ES-I3 (cell line): ENCODE measurements around the gene KIF6.

Source experiments
- H3K36me3 ChIP-seq: 2 replicates; pipeline ENCODE4 v1.6.1; 2013; ENCODE audit warnings: mild to moderate bottlenecking, low read length, control low read depth, moderate library complexity; ENCODE audit not compliant: insufficient read depth
- H3K4me1 ChIP-seq: 2 replicates; pipeline ENCODE4 v1.6.1; 2013; ENCODE audit warnings: mild to moderate bottlenecking, control low read depth, low read length; ENCODE audit not compliant: insufficient read depth
- H3K9ac ChIP-seq: 2 replicates; pipeline ENCODE4 v1.6.1; 2013; ENCODE audit warnings: low read depth, mild to moderate bottlenecking, low read length, moderate library complexity
- H3K9me3 ChIP-seq: 2 replicates; pipeline ENCODE4 v1.6.1; 2013; ENCODE audit warnings: mild to moderate bottlenecking, low read length, moderate library complexity; ENCODE audit not compliant: control insufficient read depth, insufficient read depth

The KIF6 gene

DNA sequence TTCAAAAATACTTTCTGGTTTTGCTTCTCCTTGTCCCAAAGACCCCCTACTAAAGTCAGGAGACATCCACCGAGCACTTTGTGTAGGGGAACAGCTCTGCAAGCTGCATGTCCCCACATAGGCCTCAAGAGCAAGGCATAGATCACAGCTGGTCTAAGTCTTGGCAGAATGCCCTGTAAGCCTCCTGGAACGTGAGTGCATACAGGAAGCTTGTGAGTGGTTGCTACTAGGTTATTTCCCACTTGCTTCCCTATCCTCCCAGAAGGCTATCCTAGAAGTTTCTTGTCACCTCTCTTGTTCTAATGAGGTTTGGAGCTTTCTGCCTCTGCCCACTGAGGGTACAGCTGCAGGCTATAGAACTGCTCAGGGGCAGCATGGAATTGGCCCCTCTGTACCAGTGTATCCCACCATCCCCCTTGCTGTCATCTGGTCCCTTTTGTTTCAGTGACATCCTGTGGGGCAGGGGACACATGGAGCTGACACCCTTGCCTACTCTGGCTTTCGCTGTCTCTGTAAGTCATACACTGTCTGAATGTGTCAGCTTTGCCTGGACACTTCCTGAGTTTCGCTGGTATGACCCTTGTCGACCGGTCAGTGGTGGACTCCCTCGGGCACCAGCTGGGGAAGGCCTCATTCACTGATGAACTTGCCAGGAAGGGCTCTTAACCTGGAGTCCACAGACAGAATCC lies 367.1 kb downstream of the KIF6 start:
- Histone ChIP-seq H3K9me3 (no peaks in the 10 kb centered on the region), H3K9ac (no peak overlapping the region), H3K4me1 (peaks cover 5% of the 10 kb centered on the region; the same call in 1 of the 2 replicates), H3K36me3 (no peaks in the 10 kb centered on the region)

DNA sequence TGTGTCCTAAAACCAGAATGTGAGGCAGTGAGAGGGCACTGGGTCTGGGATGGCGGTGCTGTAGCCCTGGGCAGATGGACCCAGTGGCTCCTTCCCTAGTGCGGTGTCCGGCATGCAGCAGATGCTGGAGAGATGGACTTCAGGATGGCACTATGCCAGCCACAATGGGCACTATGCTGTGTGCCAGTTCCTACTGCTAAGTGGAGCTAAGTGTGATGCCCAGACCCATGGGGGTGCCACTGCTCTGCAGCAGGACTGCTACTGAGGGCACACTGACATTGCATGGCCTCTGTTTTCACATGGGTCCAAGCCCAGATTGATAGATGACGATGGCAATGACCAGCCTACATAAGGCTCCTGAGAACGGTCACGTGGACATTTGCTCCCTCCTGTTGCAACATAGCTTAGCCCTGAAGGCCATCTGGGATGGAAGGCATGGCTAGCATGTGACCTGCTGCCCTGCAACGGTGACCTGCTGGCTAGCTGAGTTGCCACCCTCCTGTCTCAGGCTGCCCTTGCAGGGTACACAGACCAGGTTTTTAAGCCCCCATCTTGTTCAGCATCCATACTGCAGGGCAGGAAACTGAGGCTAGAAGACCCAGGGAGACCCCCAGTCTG lies 371.4 kb downstream of the KIF6 start:
- H3K4me1 ChIP-seq = no peaks in the 10 kb centered on the region; the same call in 1 of the 2 replicates
- no peak overlapping the region for H3K9ac ChIP-seq
- H3K9me3 ChIP-seq = no peaks in the 10 kb centered on the region
- H3K36me3 ChIP-seq = no peaks in the 10 kb centered on the region

DNA sequence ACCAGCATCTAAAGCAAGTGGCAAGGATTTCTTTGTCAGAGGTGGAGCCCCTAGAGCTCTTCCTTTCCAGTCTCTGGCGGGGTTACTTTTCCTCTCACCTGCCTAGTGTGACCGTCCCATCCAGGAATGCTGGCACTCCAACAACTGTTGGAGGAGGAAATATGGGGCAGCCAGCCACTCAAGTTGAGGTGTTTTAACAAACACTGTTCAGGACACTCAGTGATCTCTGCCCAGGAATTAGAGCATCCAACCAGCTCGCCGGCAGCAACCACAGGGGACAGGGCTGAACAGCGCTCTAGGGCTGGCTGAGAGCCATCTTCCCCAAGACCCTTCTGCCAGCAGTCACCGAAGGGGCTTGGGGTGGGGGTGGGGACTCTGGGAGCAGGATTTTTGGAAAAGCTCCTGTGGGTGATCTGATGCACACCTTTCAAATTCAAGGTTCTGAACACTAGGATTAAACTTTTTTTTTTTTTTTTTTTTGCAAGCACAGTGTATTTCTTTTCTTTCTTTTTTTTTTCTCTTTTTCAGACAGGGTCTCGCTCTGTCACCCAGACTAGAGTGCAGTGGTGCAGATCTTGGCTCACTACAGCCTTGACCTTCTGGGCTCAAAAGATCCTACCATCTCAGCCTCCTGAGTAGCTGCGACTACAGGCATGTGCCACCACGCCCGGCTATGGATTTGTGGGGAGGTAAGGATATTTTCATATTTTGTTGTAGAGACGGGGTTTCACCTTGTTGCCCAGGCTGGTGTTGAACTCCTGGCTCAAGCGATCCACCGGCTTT lies 374.3 kb downstream of the KIF6 start:
- Histone ChIP-seq H3K9me3 (no peaks in the 10 kb centered on the region), H3K9ac (no peak overlapping the region), H3K4me1 (no peaks in the 10 kb centered on the region), H3K36me3 (no peaks in the 10 kb centered on the region)

- Histone ChIP-seq H3K9ac (no peak overlapping the region), H3K4me1 (no peaks in the 10 kb centered on the region), H3K9me3 (no peaks in the 10 kb centered on the region), H3K36me3 (no peaks in the 10 kb centered on the region)
Observed at GRCh38 chr6:39348740-39349139, 376.5 kb downstream of the KIF6 start.

DNA sequence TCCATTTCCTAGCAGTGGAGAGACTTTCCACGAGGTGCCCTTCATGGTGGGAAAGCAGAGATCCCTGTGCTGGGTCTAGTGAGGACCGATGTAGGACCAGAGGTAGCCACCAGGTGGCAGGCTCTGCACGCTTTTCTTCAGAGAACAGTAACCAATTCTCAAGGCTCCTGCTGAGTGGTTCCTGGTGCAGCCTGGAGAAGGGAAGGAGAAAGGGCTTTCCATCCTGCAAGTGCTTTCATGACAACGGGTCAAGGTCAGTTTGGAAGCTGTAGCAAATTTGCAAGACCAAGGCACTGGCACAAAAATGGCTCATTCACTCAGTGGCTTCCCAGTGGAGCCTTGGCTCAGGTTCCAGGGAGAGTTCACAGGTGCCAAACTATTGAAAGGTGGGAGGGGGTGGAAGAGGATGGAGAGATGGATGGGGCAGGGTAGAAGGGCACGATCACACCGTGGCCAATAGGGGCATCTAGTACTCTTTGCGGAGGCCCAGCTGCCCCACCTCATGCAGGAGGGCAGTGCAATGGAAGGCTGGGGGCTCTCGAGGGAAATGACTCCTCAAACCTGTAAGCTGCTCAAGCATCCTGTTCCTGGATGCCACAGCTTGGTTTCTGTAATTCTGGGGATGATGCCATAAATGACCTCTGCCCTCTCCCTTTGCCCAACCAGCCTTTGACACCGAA lies 377.2 kb downstream of the KIF6 start:
- Histone ChIP-seq H3K9ac (no peak overlapping the region), H3K36me3 (no peaks in the 10 kb centered on the region), H3K4me1 (0 out of 2 replicates have a peak, but pooled peaks cover 2% of the 10 kb centered on the region), H3K9me3 (no peaks in the 10 kb centered on the region)

- Histone ChIP-seq H3K9ac (no peak overlapping the region), H3K36me3 (no peaks in the 10 kb centered on the region), H3K4me1 (0 out of 2 replicates have a peak, but pooled peaks cover 2% of the 10 kb centered on the region), H3K9me3 (no peaks in the 10 kb centered on the region)
Observed at GRCh38 chr6:39347206-39347605, 378.0 kb downstream of the KIF6 start.

DNA sequence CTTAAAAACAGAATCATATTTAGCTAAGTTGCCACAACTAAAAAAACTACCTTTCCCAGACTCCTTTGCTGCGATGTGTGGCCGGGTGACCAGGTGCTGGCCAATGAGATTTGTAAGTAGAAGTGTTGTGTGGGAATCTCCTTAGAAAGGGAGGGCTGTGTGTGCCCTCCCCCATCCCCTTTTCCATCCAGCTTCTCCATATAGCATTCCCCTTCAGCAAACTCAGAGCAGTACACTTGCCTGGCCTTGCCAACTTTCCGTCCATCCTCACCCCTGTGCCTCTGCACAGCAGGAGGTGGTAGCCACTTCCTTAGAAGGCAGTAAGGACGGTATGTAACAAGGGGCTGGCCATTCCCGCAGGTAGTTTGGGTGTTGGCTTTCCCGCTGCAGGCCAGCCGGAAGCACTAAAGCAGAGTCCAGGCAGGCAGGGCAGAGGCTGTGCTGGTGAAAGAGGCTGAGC lies 380.4 kb downstream of the KIF6 start:
- H3K36me3 ChIP-seq = no peaks in the 10 kb centered on the region
- H3K4me1 ChIP-seq = peaks cover 2% of the 10 kb centered on the region; the same call in 1 of the 2 replicates
- no peak overlapping the region for H3K9ac ChIP-seq
- H3K9me3 ChIP-seq = no peaks in the 10 kb centered on the region

DNA sequence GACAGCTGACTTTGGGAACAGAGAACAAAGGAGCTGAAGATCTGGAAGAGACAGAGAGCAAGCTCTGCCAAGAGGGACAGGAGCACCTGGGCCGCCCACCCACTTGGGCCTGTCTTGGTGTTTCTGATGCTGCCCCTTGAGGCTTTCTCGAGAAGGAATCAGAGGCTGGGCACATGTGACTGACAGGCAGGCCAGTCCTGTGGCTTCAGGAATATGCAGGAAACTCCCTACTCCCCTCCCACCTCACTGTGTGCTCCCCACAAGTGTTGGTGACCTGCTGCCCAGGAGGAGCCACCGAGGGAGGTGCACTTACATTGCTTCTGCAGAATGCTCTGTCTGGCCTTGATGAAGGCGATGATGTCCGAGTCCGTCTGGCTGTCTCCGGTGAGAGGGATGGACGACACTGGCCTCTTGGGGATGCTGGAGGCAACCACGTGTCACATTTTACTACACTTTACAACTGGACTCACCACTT lies 381.8 kb downstream of the KIF6 start:
- Histone ChIP-seq H3K9me3 (no peaks in the 10 kb centered on the region), H3K4me1 (peaks cover 2% of the 10 kb centered on the region; the same call in 1 of the 2 replicates), H3K9ac (no peak overlapping the region), H3K36me3 (no peaks in the 10 kb centered on the region)

GRCh38 chr6:39342692-39343395 lies 382.4 kb downstream of the KIF6 start:
- Histone ChIP-seq H3K9ac (no peak overlapping the region), H3K36me3 (no peaks in the 10 kb centered on the region), H3K9me3 (no peaks in the 10 kb centered on the region), H3K4me1 (peaks cover 2% of the 10 kb centered on the region; the same call in 1 of the 2 replicates)

- Histone ChIP-seq H3K4me1 (peaks cover 2% of the 10 kb centered on the region; the same call in 1 of the 2 replicates), H3K9me3 (no peaks in the 10 kb centered on the region), H3K9ac (no peak overlapping the region), H3K36me3 (no peaks in the 10 kb centered on the region)
Observed at GRCh38 chr6:39341937-39342336, 383.3 kb downstream of the KIF6 start.

DNA sequence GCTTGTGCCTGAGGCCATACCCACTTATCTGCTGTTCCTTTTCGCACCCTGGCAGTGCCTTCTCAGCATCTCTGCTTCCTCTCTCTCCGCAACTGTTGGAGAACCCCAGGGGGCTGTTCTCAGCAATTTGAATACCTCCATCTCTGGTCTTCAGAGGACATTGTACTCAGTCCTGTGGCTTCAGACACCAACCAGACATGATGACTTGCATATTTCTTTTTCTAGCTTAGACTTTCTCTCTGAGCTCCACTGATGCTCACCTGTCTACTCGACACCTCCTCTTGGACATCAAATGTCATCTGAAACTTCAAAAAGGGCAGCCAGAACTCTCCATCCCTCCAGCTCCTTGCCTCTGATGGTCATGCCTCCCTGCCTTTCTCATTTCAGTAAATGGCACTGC lies 383.9 kb downstream of the KIF6 start:
- Histone ChIP-seq H3K36me3 (no peaks in the 10 kb centered on the region), H3K9me3 (no peaks in the 10 kb centered on the region), H3K9ac (no peak overlapping the region), H3K4me1 (peaks cover 7% of the 10 kb centered on the region; the same call in 1 of the 2 replicates)

DNA sequence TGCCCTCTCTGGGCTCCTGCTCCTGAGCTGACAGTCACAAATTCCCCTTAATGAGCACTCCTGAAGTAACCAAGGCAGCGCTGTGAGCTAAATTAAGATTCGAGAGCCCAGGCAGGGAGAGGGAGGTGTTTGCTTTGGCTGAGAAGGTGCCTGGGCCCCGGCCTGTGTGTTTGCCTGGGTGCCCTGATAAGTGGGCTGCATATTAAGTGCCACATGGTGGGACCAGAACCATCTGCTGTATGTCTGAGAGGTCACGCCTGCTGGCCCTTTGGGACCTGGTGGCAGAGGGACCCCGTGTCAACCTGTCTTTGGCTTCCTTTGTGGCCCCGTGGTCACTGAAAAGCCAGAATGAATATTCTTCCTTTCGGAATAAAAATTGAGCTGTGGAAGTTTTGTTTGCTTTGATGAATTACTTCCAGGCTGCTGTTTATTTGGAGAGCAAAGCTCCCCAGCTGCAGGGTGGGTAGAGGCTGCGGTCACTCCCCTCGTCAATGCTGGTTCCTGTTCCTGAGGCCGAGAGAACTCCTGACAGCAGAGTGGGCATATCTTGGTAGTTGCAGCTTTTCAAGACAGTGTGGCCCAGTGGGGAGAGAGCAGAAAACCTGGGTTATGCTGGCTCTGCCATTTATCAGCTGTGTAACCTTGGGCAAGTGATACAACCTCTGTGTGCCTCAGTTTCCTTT lies 385.2 kb downstream of the KIF6 start:
- Histone ChIP-seq H3K9me3 (no peaks in the 10 kb centered on the region), H3K9ac (no peak overlapping the region), H3K36me3 (no peaks in the 10 kb centered on the region), H3K4me1 (peaks cover 10% of the 10 kb centered on the region; the same call in 1 of the 2 replicates)
